Measurements from ENCODE around the gene HFE.

Gene HFE

GRCh38 chr6:26133730-26134129 lies 46.5 kb downstream of the HFE start:
- H3K79me1 ChIP-seq (replicated peaks; ENCODE audit: low read length, poor library complexity, severe bottlenecking): peaks cover 12% of the 10 kb centered on the region
- H3K23ac ChIP-seq (ENCODE audit: low read length in 2 of 2): no peak overlapping the region
- H4K8ac ChIP-seq (ENCODE audit: low read length): no peak overlapping the region
- H2AK5ac ChIP-seq (ENCODE audit: low read length, severe bottlenecking): no peak overlapping the region
- no peak overlapping the region for H3K4me3 ChIP-seq (ENCODE audit: insufficient read depth in 1 of 2, low read depth in 1 of 2, low read length in 2 of 2)
- H3K27me3 ChIP-seq (ENCODE audit: control insufficient read depth in 1 of 2, insufficient read depth in 1 of 2, low read length in 2 of 2): no peaks in the 10 kb centered on the region
- no peak overlapping the region for H3K14ac ChIP-seq (ENCODE audit: low read length in 2 of 2)
- H2BK120ac ChIP-seq (ENCODE audit: low read depth, low read length): no peak overlapping the region
- no peak overlapping the region for H2BK15ac ChIP-seq (ENCODE audit: low read depth, poor library complexity, severe bottlenecking)
- no peak overlapping the region for H3K9ac ChIP-seq (ENCODE audit: low read length)
- no peak overlapping the region for H4K91ac ChIP-seq (ENCODE audit: low read length)
- no peak for DNase-seq
- WGBS: 82% methylated on average over 2 of the region's 2 CpGs
- no peak overlapping the region for H3K4me2 ChIP-seq (ENCODE audit: low read length, poor library complexity, severe bottlenecking)
- peaks cover 16 to 64% of the 10 kb centered on the region in 2 experiments for H3K36me3 ChIP-seq (ENCODE audit: control insufficient read depth in 1 of 2, insufficient read depth in 2 of 2, low read depth in 1 of 2, low read length in 2 of 2)
- H2BK12ac ChIP-seq (ENCODE audit: low read length in 2 of 2): no peak overlapping the region
- H3K4ac ChIP-seq (ENCODE audit: low read depth in 1 of 2, low read length in 2 of 2): no peak overlapping the region
- no peak overlapping the region for H3K27ac ChIP-seq (ENCODE audit: low read length, poor library complexity, severe bottlenecking)
- peaks cover 4% of the 10 kb centered on the region for H3K4me1 ChIP-seq (ENCODE audit: control insufficient read depth, insufficient read depth, low read depth, low read length)
- H2BK5ac ChIP-seq (ENCODE audit: low read depth, low read length, poor library complexity, severe bottlenecking): no peak overlapping the region
- H2AFZ ChIP-seq (ENCODE audit: low read depth, low read length): no peak overlapping the region
- H3K9me3 ChIP-seq (ENCODE audit: control insufficient read depth, low read length): no peaks in the 10 kb centered on the region
- H3K18ac ChIP-seq (ENCODE audit: low read depth in 1 of 2, low read length in 2 of 2): no peak overlapping the region

GRCh38 chr6:26136321-26136720 lies 49.1 kb downstream of the HFE start:
- Histone ChIP-seq H3K36me3 (ENCODE audit: control insufficient read depth in 1 of 2, insufficient read depth in 2 of 2, low read depth in 1 of 2, low read length in 2 of 2) (peaks cover 20 to 66% of the 10 kb centered on the region in 2 experiments), H3K27ac (ENCODE audit: low read length, poor library complexity, severe bottlenecking) (no peak overlapping the region), H3K9ac (ENCODE audit: low read length) (no peak overlapping the region), H3K14ac (ENCODE audit: low read length in 2 of 2) (no peak overlapping the region), H3K27me3 (ENCODE audit: control insufficient read depth in 1 of 2, insufficient read depth in 1 of 2, low read length in 2 of 2) (no peaks in the 10 kb centered on the region), H2AK5ac (ENCODE audit: low read length, severe bottlenecking) (no peak overlapping the region), H2AFZ (ENCODE audit: low read depth, low read length) (no peak overlapping the region), H3K18ac (ENCODE audit: low read depth in 1 of 2, low read length in 2 of 2) (no peak overlapping the region), H2BK12ac (ENCODE audit: low read length in 2 of 2) (no peak overlapping the region), H3K4me3 (ENCODE audit: insufficient read depth in 1 of 2, low read depth in 1 of 2, low read length in 2 of 2) (no peak overlapping the region), H3K9me3 (ENCODE audit: control insufficient read depth, low read length) (no peaks in the 10 kb centered on the region), H4K91ac (ENCODE audit: low read length) (no peak overlapping the region), H3K4ac (ENCODE audit: low read depth in 1 of 2, low read length in 2 of 2) (no peak overlapping the region), H3K79me1 (replicated peaks; ENCODE audit: low read length, poor library complexity, severe bottlenecking) (peaks cover 22% of the 10 kb centered on the region), H3K23ac (ENCODE audit: low read length in 2 of 2) (no peak overlapping the region), H2BK120ac (ENCODE audit: low read depth, low read length) (no peak overlapping the region), H3K4me1 (ENCODE audit: control insufficient read depth, insufficient read depth, low read depth, low read length) (peaks cover 8% of the 10 kb centered on the region), H2BK15ac (ENCODE audit: low read depth, poor library complexity, severe bottlenecking) (no peak overlapping the region), H2BK5ac (ENCODE audit: low read depth, low read length, poor library complexity, severe bottlenecking) (no peak overlapping the region), H4K8ac (ENCODE audit: low read length) (no peak overlapping the region), H3K4me2 (ENCODE audit: low read length, poor library complexity, severe bottlenecking) (no peak overlapping the region)
- DNase-seq: no peak

- Histone ChIP-seq H3K23ac (ENCODE audit: low read length in 2 of 2) (no peak overlapping the region), H3K9me3 (ENCODE audit: control insufficient read depth, low read length) (no peaks in the 10 kb centered on the region), H2AFZ (ENCODE audit: low read depth, low read length) (no peak overlapping the region), H3K79me1 (replicated peaks; ENCODE audit: low read length, poor library complexity, severe bottlenecking) (peaks cover 16% of the 10 kb centered on the region), H3K27ac (ENCODE audit: low read length, poor library complexity, severe bottlenecking) (no peak overlapping the region), H4K8ac (ENCODE audit: low read length) (no peak overlapping the region), H3K4me3 (ENCODE audit: insufficient read depth in 1 of 2, low read depth in 1 of 2, low read length in 2 of 2) (no peak overlapping the region), H2BK12ac (ENCODE audit: low read length in 2 of 2) (no peak overlapping the region), H2BK120ac (ENCODE audit: low read depth, low read length) (no peak overlapping the region), H3K4me2 (ENCODE audit: low read length, poor library complexity, severe bottlenecking) (no peak overlapping the region), H3K4ac (ENCODE audit: low read depth in 1 of 2, low read length in 2 of 2) (no peak overlapping the region), H3K9ac (ENCODE audit: low read length) (no peak overlapping the region), H2BK5ac (ENCODE audit: low read depth, low read length, poor library complexity, severe bottlenecking) (no peak overlapping the region), H3K18ac (ENCODE audit: low read depth in 1 of 2, low read length in 2 of 2) (no peak overlapping the region), H2BK15ac (ENCODE audit: low read depth, poor library complexity, severe bottlenecking) (no peak overlapping the region), H2AK5ac (ENCODE audit: low read length, severe bottlenecking) (peak overlapping the region; percentile 9), H3K27me3 (ENCODE audit: control insufficient read depth in 1 of 2, insufficient read depth in 1 of 2, low read length in 2 of 2) (no peaks in the 10 kb centered on the region), H3K14ac (ENCODE audit: low read length in 2 of 2) (no peak overlapping the region), H3K4me1 (ENCODE audit: control insufficient read depth, insufficient read depth, low read depth, low read length) (peaks cover 10% of the 10 kb centered on the region), H4K91ac (ENCODE audit: low read length) (no peak overlapping the region), H3K36me3 (ENCODE audit: control insufficient read depth in 1 of 2, insufficient read depth in 2 of 2, low read depth in 1 of 2, low read length in 2 of 2) (peaks cover 9 to 39% of the 10 kb centered on the region in 2 experiments)
- WGBS: 96% methylated on average over 4 of the region's 4 CpGs
- no peak for DNase-seq
Measured at GRCh38 chr6:26140254-26140966, 53.2 kb downstream of the HFE start.

GRCh38 chr6:26140967-26141294 lies 53.7 kb downstream of the HFE start:
- H4K8ac ChIP-seq (ENCODE audit: low read length): no peak overlapping the region

More at GRCh38 chr6:26140967-26141294, 53.7 kb downstream of the HFE start:
- H3K9ac ChIP-seq (ENCODE audit: low read length): no peak overlapping the region
- no peak overlapping the region for H3K18ac ChIP-seq (ENCODE audit: low read depth in 1 of 2, low read length in 2 of 2)
- no peak overlapping the region for H3K27ac ChIP-seq (ENCODE audit: low read length, poor library complexity, severe bottlenecking)
- no peak overlapping the region for H3K4ac ChIP-seq (ENCODE audit: low read depth in 1 of 2, low read length in 2 of 2)
- H3K79me1 ChIP-seq (replicated peaks; ENCODE audit: low read length, poor library complexity, severe bottlenecking): peaks cover 16% of the 10 kb centered on the region
- H2AFZ ChIP-seq (ENCODE audit: low read depth, low read length): no peak overlapping the region
- no peak overlapping the region for H2BK15ac ChIP-seq (ENCODE audit: low read depth, poor library complexity, severe bottlenecking)
- H3K4me3 ChIP-seq (ENCODE audit: insufficient read depth in 1 of 2, low read depth in 1 of 2, low read length in 2 of 2): no peak overlapping the region
- no peaks in the 10 kb centered on the region for H3K9me3 ChIP-seq (ENCODE audit: control insufficient read depth, low read length)
- H3K27me3 ChIP-seq (ENCODE audit: control insufficient read depth in 1 of 2, insufficient read depth in 1 of 2, low read length in 2 of 2): no peaks in the 10 kb centered on the region
- peaks cover 10% of the 10 kb centered on the region for H3K4me1 ChIP-seq (ENCODE audit: control insufficient read depth, insufficient read depth, low read depth, low read length)
- H4K91ac ChIP-seq (ENCODE audit: low read length): no peak overlapping the region
- no peak for DNase-seq
- no peak overlapping the region for H3K23ac ChIP-seq (ENCODE audit: low read length in 2 of 2)
- no peak overlapping the region for H2BK12ac ChIP-seq (ENCODE audit: low read length in 2 of 2)
- peaks cover 9 to 39% of the 10 kb centered on the region in 2 experiments for H3K36me3 ChIP-seq (ENCODE audit: control insufficient read depth in 1 of 2, insufficient read depth in 2 of 2, low read depth in 1 of 2, low read length in 2 of 2)
- no peak overlapping the region for H2BK5ac ChIP-seq (ENCODE audit: low read depth, low read length, poor library complexity, severe bottlenecking)
- WGBS: 93% methylated on average over 3 of the region's 3 CpGs
- H2BK120ac ChIP-seq (ENCODE audit: low read depth, low read length): no peak overlapping the region
- H3K4me2 ChIP-seq (ENCODE audit: low read length, poor library complexity, severe bottlenecking): no peak overlapping the region
- H2AK5ac ChIP-seq (ENCODE audit: low read length, severe bottlenecking): no peak overlapping the region
- no peak overlapping the region for H3K14ac ChIP-seq (ENCODE audit: low read length in 2 of 2)
